Loucy (cell line): Measurements from ENCODE around the gene HSD11B2.

Experiments
- H2AFZ ChIP-seq: fragments of 200-600 bp; sonication (generic); 2 replicates; pipeline ENCODE4 v1.6.0; 2016; ENCODE audit warnings: antibody characterized with exemption, mild to moderate bottlenecking, low read length, moderate library complexity
- H3F3A ChIP-seq: fragments of 200-600 bp; 2 replicates; pipeline ENCODE4 v1.6.0; 2016; ENCODE audit warnings: antibody characterized with exemption, low read depth, mild to moderate bottlenecking
- H3K27me3 ChIP-seq: fragments of 200-600 bp; sonication (generic); 2 replicates; pipeline ENCODE4 v1.6.1; 2014; ENCODE audit warnings: low read length, mild to moderate bottlenecking; ENCODE audit not compliant: insufficient read depth, poor library complexity, severe bottlenecking
- H3K36me3 ChIP-seq: fragments of 200-600 bp; sonication (generic); 2 replicates; pipeline ENCODE4 v1.6.1; 2016; ENCODE audit warnings: low read length; ENCODE audit not compliant: insufficient read depth
- H3K4me1 ChIP-seq: fragments of 200-600 bp; sonication (generic); 2 replicates; pipeline ENCODE4 v1.5.1; 2014; ENCODE audit warnings: low read length, mild to moderate bottlenecking; ENCODE audit not compliant: insufficient read depth, poor library complexity, severe bottlenecking
- H3K4me2 ChIP-seq: fragments of 200-600 bp; sonication (generic); 2 replicates; pipeline ENCODE4 v1.6.0; 2014; ENCODE audit warnings: antibody characterized with exemption, low read length, low read depth, mild to moderate bottlenecking; ENCODE audit not compliant: poor library complexity, severe bottlenecking
- H3K4me3 ChIP-seq: fragments of 200-600 bp; sonication (generic); 2 replicates; pipeline ENCODE4 v1.5.1; 2014; ENCODE audit warnings: low read length, mild to moderate bottlenecking, mixed read lengths; ENCODE audit not compliant: poor library complexity, severe bottlenecking
- H3K79me2 ChIP-seq: fragments of 200-600 bp; sonication (generic); 2 replicates; pipeline ENCODE4 v1.6.1; 2014; ENCODE audit warnings: low read length; ENCODE audit not compliant: insufficient read depth
- H3K9ac ChIP-seq: fragments of 200-600 bp; sonication (generic); 2 replicates; pipeline ENCODE4 v1.6.0; 2014; ENCODE audit warnings: mild to moderate bottlenecking, low read depth, low read length, moderate library complexity; ENCODE audit not compliant: poor library complexity, severe bottlenecking
- H3K9me2 ChIP-seq: fragments of 200-600 bp; sonication (generic); replicated peaks from 2 replicates; pipeline ENCODE4 v1.6.1; 2016; ENCODE audit warnings: low read depth, low read length, mixed read lengths
- H3K9me3 ChIP-seq: fragments of 200-600 bp; sonication (generic); 2 replicates; pipeline ENCODE4 v1.6.1; 2014; ENCODE audit warnings: mild to moderate bottlenecking, antibody characterized with exemption, low read length, low read depth; ENCODE audit not compliant: insufficient read depth
- H4K20me1 ChIP-seq: fragments of 200-600 bp; sonication (generic); 2 replicates; pipeline ENCODE4 v1.6.0; 2014; ENCODE audit warnings: antibody characterized with exemption, low read length, mild to moderate bottlenecking; ENCODE audit not compliant: insufficient read depth, poor library complexity, severe bottlenecking
- CTCF ChIP-seq: fragments of 200-600 bp; sonication (generic); conservative IDR thresholded peaks from 2 replicates; pipeline ENCODE4 v1.5.1; 2014; ENCODE audit warnings: mild to moderate bottlenecking, antibody characterized with exemption, low read length
- EZH2phosphoT487 ChIP-seq: fragments of 200-600 bp; IDR thresholded peaks from 2 replicates; pipeline ENCODE4 v1.6.1; 2018; ENCODE audit warnings: antibody characterized with exemption, mild to moderate bottlenecking, moderate library complexity, borderline replicate concordance

HSD11B2 gene

DNA sequence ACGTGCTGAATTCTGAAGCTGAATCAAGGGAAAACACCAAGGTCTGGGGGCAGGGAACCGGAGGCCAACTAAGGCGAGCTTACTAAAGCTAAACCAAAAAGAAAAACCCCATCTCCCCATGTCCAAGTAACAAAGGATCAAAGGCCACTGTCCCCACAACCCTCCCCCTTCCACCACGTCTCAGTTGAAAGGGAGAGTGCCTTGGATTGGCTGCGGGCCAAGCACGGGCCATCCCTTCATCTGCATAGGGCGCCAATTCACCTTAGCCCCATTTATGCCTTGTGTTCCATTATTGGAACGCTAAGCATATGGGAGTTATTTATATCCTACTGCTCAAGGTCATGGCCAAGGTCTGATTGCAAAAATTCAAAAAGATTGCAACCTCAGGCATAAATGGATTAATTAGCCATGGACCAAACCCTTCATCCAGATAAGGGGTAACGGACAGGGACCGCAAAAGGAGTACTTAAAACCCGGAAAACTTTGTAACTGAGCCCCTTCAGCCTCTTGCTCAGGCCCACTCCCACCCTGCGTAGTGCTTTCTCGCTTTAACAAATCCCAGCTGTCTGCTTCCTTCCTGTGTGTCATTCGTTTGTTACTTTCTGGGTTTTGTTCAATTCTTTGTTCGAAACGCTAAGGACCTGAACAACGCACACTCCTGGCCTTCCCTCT lies 50.8 kb downstream of the HSD11B2 start:
- H3K27me3 ChIP-seq: no peaks in the 10 kb centered on the region
- TF ChIP-seq CTCF (no peak; the same call in 1 of the 2 replicates), EZH2phosphoT487 (no peak)
- peak overlapping the region; percentile 97 for H3K9ac ChIP-seq
- H3K4me1 ChIP-seq: peaks cover 22% of the 10 kb centered on the region
- H3K9me3 ChIP-seq: no peaks in the 10 kb centered on the region
- H3F3A ChIP-seq: no peaks in the 10 kb centered on the region
- H2AFZ ChIP-seq: peak overlapping the region; percentile 81
- H3K9me2 ChIP-seq: no peaks in the 10 kb centered on the region
- H3K79me2 ChIP-seq: peaks cover 49% of the 10 kb centered on the region
- peak overlapping the region; percentile 88 for H3K4me2 ChIP-seq
- H3K36me3 ChIP-seq: no peaks in the 10 kb centered on the region
- H3K4me3 ChIP-seq: peak overlapping the region; percentile 92
- peaks cover 3% of the 10 kb centered on the region for H4K20me1 ChIP-seq

DNA sequence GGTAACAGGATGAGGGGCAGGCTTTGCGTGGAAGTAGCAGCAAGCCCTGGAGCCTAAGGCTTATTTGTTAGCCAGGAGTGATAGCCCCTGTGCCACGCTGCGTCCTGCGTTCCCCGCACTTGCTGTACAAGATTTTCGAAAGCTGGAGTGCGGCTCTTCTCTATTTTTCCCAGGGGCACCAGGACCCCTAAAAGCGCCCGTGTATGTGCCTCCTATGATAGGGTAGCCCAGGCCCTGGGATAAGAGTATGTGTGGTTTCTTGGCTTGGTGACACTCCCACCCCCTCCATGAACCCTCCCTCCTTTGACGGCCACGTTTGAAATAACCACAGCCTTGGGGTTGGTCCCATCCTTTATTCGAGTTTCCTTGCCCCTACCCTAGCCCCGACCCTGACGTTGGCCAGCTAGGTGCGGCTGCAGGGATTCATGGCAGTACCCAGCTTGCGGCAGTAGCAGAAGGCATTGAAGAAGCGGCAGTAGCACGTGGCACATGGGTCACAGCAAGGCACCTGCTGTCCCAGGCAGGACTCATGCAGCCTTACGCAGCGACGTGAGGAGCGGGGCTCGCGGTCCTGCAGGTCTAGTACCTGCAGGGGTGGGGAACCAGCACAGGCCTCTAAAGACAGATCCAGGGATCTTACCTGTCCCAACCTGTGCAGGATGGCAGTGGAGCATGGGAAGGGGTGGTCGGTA lies 51.5 kb downstream of the HSD11B2 start:
- TF ChIP-seq EZH2phosphoT487: no peak
- TF ChIP-seq CTCF: no peak
- Histone ChIP-seq H3F3A (no peaks in the 10 kb centered on the region), H2AFZ (peak overlapping the region; percentile 81), H3K79me2 (peaks cover 49% of the 10 kb centered on the region), H3K4me3 (peak overlapping the region; percentile 92), H3K9me3 (no peaks in the 10 kb centered on the region), H3K36me3 (no peaks in the 10 kb centered on the region), H4K20me1 (peaks cover 3% of the 10 kb centered on the region), H3K4me2 (peak overlapping the region; percentile 88), H3K9me2 (no peaks in the 10 kb centered on the region), H3K9ac (peak overlapping the region; percentile 97), H3K27me3 (no peaks in the 10 kb centered on the region), H3K4me1 (peaks cover 22% of the 10 kb centered on the region)

DNA sequence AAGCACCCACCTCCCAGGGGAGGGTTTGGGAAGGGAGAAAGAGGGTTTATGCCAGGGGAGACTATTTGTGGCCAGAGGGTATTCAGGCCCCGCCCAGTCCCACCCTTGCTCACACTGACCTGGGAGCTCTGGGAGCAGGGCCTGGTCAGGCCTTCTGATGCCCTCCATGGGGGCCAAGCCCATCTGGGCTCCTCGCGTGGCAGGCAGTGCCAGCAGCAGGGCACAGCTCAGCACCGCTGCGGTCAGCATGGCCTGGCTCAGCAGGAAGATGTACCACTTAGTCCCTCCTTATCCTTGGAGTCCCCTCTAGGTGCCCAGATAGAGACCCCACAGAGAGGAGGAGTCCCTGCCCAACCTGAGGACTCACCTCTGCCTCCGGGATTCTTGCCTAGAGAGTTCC lies 52.2 kb downstream of the HSD11B2 start, which contains the start of gene AGRP:
TSS of gene AGRP (minus strand) at position 398 of the 400 bp plus-strand sequence. CDS start at position 249, 149 bp downstream.
- Histone ChIP-seq H3K4me2 (peak within 1 kb of the TSS; percentile 88), H3K9me3 (no peaks in the 10 kb centered on the region)

More for the DNA sequence above, 52.2 kb downstream of the HSD11B2 start, which contains the start of gene AGRP:
- no peak within 1 kb of the TSS for H2AFZ ChIP-seq
- H3F3A ChIP-seq: no peaks in the 10 kb centered on the region
- peaks cover 49% of the 10 kb centered on the region for H3K79me2 ChIP-seq
- no peaks in the 10 kb centered on the region for H3K36me3 ChIP-seq
- peaks cover 22% of the 10 kb centered on the region for H3K4me1 ChIP-seq
- H3K27me3 ChIP-seq: no peaks in the 10 kb centered on the region
- peak within 1 kb of the TSS; percentile 92 for H3K4me3 ChIP-seq
- H4K20me1 ChIP-seq: peaks cover 3% of the 10 kb centered on the region
- TF ChIP-seq EZH2phosphoT487 (no peak), CTCF (no peak)
- H3K9me2 ChIP-seq: no peaks in the 10 kb centered on the region
- H3K9ac ChIP-seq: peak within 1 kb of the TSS; percentile 97
